ENCODE results near the gene SMYD3. TPM values are rescaled to one million over a fixed set of nuclear protein-coding genes. Genes with fewer than 3 reads are reported as not detected.

SMYD3 gene
- polyA plus RNA-seq, 3 donors, result 29.0 to 36.5 (median 32.0) TPM

- no peak for DNase-seq (ENCODE audit: low read depth in 3 of 3, low spot score in 2 of 3)
Measured at GRCh38 chr1:246159279-246160227, 347.5 kb downstream of the SMYD3 start.

- DNase-seq (ENCODE audit: low read depth in 3 of 3, low spot score in 2 of 3), result no peak
Measured at GRCh38 chr1:246158131-246158530, 348.9 kb downstream of the SMYD3 start.

DNA sequence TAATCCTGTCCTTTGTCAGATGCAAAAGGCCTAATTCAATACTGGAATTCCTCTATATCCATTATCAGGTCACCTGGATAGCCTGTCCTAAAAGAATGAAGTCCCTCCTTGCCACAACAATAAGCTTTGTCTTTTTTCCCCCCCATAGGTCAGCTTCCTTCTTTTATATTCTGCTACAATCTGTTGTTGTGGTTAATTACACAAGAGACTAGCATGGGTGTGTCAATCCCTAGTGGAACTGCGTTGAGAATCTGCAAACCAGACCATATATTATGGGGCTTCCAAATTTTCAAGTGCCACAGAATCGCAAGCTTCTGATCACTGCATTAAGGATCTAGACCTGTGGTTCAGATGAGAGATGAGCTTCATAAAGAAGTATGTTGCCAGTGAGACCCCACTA lies 349.6 kb downstream of the SMYD3 start:
- DNase-seq (ENCODE audit: low read depth in 3 of 3, low spot score in 2 of 3), result no peak

DNA sequence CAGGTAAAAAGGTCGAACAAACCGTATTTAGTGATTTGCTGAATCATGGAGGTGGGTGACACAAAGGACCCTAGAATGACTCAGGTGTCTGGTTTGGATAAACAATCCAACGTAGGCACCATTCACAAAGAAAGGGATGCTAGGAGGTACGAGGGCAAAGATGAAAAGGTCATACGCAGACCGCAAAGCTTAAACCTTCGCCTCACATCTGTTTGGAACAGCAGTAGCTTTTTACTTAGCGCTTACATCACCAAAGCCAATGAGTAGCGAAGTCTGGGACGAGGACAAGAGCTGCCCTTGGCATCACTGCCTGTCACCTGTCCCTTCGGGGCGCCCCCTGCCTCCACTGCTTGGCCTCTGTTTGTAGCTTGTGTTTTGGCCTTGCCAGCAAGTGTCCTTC lies 350.2 kb downstream of the SMYD3 start:
- DNase-seq (ENCODE audit: low read depth in 3 of 3, low spot score in 2 of 3), result no peak

- no peak for DNase-seq (ENCODE audit: low read depth in 3 of 3, low spot score in 2 of 3)
Measured at GRCh38 chr1:246155923-246156322, 351.2 kb downstream of the SMYD3 start.

GRCh38 chr1:246153796-246154212 lies 353.3 kb downstream of the SMYD3 start:
- no peak for DNase-seq (ENCODE audit: low read depth in 3 of 3, low spot score in 2 of 3)

DNA sequence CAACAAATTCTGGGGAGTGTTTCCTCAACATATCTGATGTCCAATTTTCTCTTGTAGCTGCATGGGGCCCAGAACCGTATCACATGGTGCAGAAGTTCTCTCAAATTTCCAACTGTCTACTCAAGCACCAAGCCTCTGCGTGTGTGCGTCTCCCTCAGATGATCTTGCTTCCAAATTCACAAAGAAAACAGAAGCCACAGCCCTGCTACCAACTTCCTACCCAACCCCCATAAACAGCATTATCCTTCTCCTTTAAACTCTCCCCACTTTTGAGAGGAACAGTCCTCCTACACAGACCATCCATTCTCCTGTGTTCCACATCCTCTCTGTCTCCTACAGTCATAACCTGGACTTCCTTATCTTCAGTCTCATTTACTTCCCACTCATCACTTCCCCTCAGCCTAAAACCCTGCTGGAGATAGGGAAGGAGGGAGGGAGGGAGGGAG lies 354.1 kb downstream of the SMYD3 start:
- DNase-seq (ENCODE audit: low read depth in 3 of 3, low spot score in 2 of 3), result no peak

- DNase-seq (ENCODE audit: low read depth in 3 of 3, low spot score in 2 of 3), result no peak
Measured at GRCh38 chr1:246151796-246152434, 355.2 kb downstream of the SMYD3 start.

DNA sequence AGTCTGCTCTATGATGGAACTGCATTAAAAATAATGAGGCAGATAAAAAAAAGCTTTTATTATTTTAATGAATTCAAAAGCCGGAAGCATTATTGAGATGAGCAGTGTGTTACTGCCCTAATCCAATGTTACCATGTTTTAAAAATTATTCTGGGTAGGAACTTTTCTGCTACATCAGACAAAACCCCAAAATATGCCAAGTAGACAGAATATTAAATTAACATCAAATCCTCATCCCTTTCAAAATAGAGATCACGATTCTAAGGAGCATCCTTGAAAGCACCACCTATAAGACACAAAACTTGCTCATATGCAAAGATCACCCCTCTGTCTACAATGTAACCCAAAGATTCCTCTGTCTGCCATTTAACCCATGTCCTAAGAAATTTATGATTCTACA lies 357.5 kb downstream of the SMYD3 start:
- DNase-seq (ENCODE audit: low read depth in 3 of 3, low spot score in 2 of 3), result no peak

GRCh38 chr1:246147524-246148461 lies 359.3 kb downstream of the SMYD3 start:
- no peak for DNase-seq (ENCODE audit: low read depth in 3 of 3, low spot score in 2 of 3)

- no peak for DNase-seq (ENCODE audit: low read depth in 3 of 3, low spot score in 2 of 3)
Measured at GRCh38 chr1:246146804-246147523, 360.1 kb downstream of the SMYD3 start.

- no peak for DNase-seq (ENCODE audit: low read depth in 3 of 3, low spot score in 2 of 3)
Measured at GRCh38 chr1:246145900-246146299, 361.2 kb downstream of the SMYD3 start.

DNA sequence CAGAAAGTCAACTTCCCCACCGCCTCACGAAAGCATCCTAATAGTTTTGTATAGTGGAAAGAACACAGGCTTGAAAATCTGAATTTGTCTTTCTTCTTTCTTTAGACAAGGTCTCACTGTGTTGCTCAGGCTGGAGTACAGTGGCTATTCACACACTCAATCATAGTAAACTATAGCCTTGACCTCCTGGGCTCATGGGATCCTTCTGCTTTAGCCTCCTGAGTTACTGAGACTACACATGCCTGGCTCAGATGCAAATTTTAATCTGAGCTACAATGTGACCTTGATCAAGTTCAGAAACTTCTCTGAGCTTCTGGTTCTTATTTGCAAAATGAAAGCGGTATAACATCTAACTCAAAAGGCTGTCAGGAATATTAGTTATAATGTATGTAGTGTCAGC lies 362.1 kb downstream of the SMYD3 start:
- DNase-seq (ENCODE audit: low read depth in 3 of 3, low spot score in 2 of 3), result no peak

- no peak for DNase-seq (ENCODE audit: low read depth in 3 of 3, low spot score in 2 of 3)
Measured at GRCh38 chr1:246142320-246142893, 364.7 kb downstream of the SMYD3 start.

GRCh38 chr1:246141306-246141705 lies 365.8 kb downstream of the SMYD3 start:
- no peak for DNase-seq (ENCODE audit: low read depth in 3 of 3, low spot score in 2 of 3)

GRCh38 chr1:246139745-246140182 lies 367.3 kb downstream of the SMYD3 start:
- DNase-seq (ENCODE audit: low read depth in 3 of 3, low spot score in 2 of 3), result no peak

DNA sequence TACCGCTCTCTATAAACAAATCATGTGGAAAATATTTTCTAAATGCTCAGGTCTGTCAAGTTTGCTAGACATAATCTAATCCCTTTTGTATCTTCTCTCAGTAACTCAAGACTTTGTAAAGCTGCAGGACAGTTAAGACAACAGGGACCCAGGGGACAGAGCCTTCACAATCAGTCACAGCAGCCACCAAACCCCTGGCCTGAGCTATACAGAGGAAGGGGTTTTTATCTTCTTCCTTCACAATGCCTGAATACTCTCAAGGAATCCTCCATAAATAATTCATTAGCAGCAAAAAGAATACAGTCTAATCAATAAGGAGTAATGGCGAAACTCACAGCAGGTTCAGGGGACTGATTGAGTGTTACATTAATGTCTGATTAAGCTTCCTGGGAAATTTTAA lies 368.3 kb downstream of the SMYD3 start:
- no peak for DNase-seq (ENCODE audit: low read depth in 3 of 3, low spot score in 2 of 3)

GRCh38 chr1:246136477-246136876 lies 370.6 kb downstream of the SMYD3 start:
- DNase-seq (ENCODE audit: low read depth in 3 of 3, low spot score in 2 of 3), result no peak

DNA sequence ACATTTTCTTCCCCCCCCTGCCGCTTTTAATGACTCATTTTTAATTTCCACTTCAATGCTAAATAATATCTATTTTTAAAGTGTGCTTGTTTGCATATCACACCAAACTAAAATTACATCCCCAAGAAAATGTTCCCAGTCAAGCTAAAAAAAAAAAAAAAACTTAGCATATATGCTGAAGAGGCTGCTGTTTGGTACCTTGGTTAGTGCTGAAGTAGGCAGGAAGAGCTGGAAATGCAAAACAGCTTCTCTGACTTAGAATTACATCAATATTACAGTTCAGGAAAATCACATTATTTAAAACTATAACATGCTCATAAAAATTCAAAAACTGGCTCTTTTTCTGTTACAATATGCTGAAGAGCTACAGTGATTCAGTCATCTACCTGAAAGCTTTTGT lies 372.3 kb downstream of the SMYD3 start:
- no peak for DNase-seq (ENCODE audit: low read depth in 3 of 3, low spot score in 2 of 3)

- DNase-seq (ENCODE audit: low read depth in 3 of 3, low spot score in 2 of 3), result no peak
Measured at GRCh38 chr1:246131095-246131494, 376.0 kb downstream of the SMYD3 start.

Data from right renal cortex interstitium (tissue), 3 donors.